ENCODE results near the gene ASB13. TPM values are rescaled to one million over a fixed set of nuclear protein-coding genes. Genes with fewer than 3 reads are reported as not detected.

ASB13 gene
- total RNA-seq, 1 experiment from 2014 or later, result 18.4 TPM

DNA sequence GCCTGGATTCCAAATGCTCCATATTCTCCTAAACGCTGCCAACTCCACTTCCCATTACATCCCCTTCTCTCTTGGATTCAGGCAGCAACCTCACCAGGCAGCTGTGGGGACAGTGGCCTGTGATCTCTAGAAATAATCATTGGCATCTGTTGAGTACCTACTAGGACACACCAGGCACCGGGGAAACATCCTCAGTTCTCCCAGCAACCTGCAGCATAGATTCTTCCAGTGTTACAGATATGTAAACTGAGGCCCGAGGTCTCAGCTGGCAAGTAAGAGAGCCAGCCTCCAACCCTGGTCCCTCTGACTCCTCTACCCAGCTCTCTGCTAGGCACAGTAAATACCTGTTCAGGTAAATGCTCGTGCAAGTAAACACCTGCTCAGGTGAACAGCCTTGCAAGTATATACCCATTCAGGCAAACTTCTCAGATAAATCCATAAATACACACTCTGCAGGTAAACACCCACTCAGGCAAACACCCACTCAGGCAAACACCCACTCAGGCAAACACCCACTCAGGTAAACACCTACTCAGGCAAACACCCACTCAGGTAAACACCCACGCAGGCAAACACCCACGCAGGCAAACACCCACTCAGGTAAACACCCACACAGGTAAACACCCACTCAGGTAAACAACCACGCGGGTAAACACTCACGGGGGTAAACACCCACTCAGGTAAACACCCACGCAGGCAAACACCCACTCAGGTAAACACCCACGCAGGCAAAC lies 18.7 kb downstream of the ASB13 start:
- ChIA-PET CTCF (no interaction called here), POLR2A (no interaction called here)
- TF ChIP-seq, protein P1, sequence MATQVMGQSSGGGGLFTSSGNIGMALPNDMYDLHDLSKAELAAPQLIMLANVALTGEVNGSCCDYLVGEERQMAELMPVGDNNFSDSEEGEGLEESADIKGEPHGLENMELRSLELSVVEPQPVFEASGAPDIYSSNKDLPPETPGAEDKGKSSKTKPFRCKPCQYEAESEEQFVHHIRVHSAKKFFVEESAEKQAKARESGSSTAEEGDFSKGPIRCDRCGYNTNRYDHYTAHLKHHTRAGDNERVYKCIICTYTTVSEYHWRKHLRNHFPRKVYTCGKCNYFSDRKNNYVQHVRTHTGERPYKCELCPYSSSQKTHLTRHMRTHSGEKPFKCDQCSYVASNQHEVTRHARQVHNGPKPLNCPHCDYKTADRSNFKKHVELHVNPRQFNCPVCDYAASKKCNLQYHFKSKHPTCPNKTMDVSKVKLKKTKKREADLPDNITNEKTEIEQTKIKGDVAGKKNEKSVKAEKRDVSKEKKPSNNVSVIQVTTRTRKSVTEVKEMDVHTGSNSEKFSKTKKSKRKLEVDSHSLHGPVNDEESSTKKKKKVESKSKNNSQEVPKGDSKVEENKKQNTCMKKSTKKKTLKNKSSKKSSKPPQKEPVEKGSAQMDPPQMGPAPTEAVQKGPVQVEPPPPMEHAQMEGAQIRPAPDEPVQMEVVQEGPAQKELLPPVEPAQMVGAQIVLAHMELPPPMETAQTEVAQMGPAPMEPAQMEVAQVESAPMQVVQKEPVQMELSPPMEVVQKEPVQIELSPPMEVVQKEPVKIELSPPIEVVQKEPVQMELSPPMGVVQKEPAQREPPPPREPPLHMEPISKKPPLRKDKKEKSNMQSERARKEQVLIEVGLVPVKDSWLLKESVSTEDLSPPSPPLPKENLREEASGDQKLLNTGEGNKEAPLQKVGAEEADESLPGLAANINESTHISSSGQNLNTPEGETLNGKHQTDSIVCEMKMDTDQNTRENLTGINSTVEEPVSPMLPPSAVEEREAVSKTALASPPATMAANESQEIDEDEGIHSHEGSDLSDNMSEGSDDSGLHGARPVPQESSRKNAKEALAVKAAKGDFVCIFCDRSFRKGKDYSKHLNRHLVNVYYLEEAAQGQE (IDR thresholded peaks at IDR 0.05; ENCODE audit: insufficient read depth in 1 of 2, low read depth in 2 of 2, low read length in 1 of 2), result no peak
- TF ChIP-seq SIN3A (IDR thresholded peaks at IDR 0.05; ENCODE audit: borderline replicate concordance, insufficient read depth, low read depth, low read length) (no peak), TCF7L2 (IDR thresholded peaks at IDR 0.05; ENCODE audit: low read depth, low read length) (no peak), CTCF (IDR thresholded peaks at IDR 0.05) (no peak), POLR2AphosphoS5 (IDR thresholded peaks at IDR 0.05; ENCODE audit: low read depth, low read length) (no peak)
- H3K4me1 ChIP-seq (ENCODE audit: control insufficient read depth, insufficient read depth, low read length), result no peaks in the 10 kb centered on the region
- H3K9me3 ChIP-seq (ENCODE audit: control insufficient read depth, insufficient read depth, low read depth, low read length), result no peaks in the 10 kb centered on the region
- no peak overlapping the region for H3K4me3 ChIP-seq (ENCODE audit: low read depth in 2 of 2, low read length in 2 of 2)
- intact Hi-C loops (cut with micrococcal nuclease; ENCODE audit: unreplicated experiment) (no loop called here), in situ Hi-C loops (cut with HindIII; ENCODE audit: low pct_unique_long_range_greater_than_20kb, low sequenced_read_pairs) (no loop called here)
- DNase-seq (ENCODE audit: low read depth, low spot score), result no peak
- no peaks in the 10 kb centered on the region for H3K27me3 ChIP-seq (ENCODE audit: control insufficient read depth, insufficient read depth, low read length)
- no peak overlapping the region for H3K27ac ChIP-seq (ENCODE audit: low read length)
- no peak for ATAC-seq
- BruUV-seq (replicated peaks), result no TSS peak
- H3K36me3 ChIP-seq (ENCODE audit: control insufficient read depth, insufficient read depth, low read length), result no peaks in the 10 kb centered on the region

GRCh38 chr10:5645944-5646617 lies 20.3 kb downstream of the ASB13 start:
- in situ Hi-C loops (cut with HindIII; ENCODE audit: low pct_unique_long_range_greater_than_20kb, low sequenced_read_pairs) (no loop called here), intact Hi-C loops (cut with micrococcal nuclease; ENCODE audit: unreplicated experiment) (no loop called here)
- CTCF ChIA-PET, result no interaction called here
- Histone ChIP-seq H3K27ac (ENCODE audit: low read length) (no peak overlapping the region), H3K9me3 (ENCODE audit: control insufficient read depth, insufficient read depth, low read depth, low read length) (no peaks in the 10 kb centered on the region), H3K27me3 (ENCODE audit: control insufficient read depth, insufficient read depth, low read length) (no peaks in the 10 kb centered on the region), H3K4me1 (ENCODE audit: control insufficient read depth, insufficient read depth, low read length) (no peaks in the 10 kb centered on the region), H3K4me3 (ENCODE audit: low read depth in 2 of 2, low read length in 2 of 2) (no peak overlapping the region), H3K36me3 (ENCODE audit: control insufficient read depth, insufficient read depth, low read length) (no peaks in the 10 kb centered on the region)
- ATAC-seq, result no peak
- TF ChIP-seq SIN3A (IDR thresholded peaks at IDR 0.05; ENCODE audit: borderline replicate concordance, insufficient read depth, low read depth, low read length) (no peak), POLR2AphosphoS5 (IDR thresholded peaks at IDR 0.05; ENCODE audit: low read depth, low read length) (no peak), CTCF (IDR thresholded peaks at IDR 0.05) (no peak), TCF7L2 (IDR thresholded peaks at IDR 0.05; ENCODE audit: low read depth, low read length) (no peak)
- TF ChIP-seq, protein P1 (IDR thresholded peaks at IDR 0.05; ENCODE audit: insufficient read depth in 1 of 2, low read depth in 2 of 2, low read length in 1 of 2), result no peak
- POLR2A ChIA-PET, result no interaction called here
- DNase-seq (ENCODE audit: low read depth, low spot score), result no peak
- no TSS peak for BruUV-seq (replicated peaks)
